Psoas muscle (tissue), 8 donors: ENCODE results near the gene SLX9. TPM values are rescaled to one million over a fixed set of nuclear protein-coding genes. Genes with fewer than 3 reads are reported as not detected.

ENCODE experiments used
- ATAC-seq, 4 donors: fragments of 200-7000 bp; cut with Tn5 transposase; one replicate each; pipeline ENCODE4 v1.9.1; 2020; ENCODE audit warnings: moderate library complexity in 3 of 4, mild to moderate bottlenecking in 2 of 4
- DNase-seq, 2 donors: peaks; one replicate each; pipeline ENCODE4 v3.0.0-alpha.2; 2020
- H3K27ac ChIP-seq: fragments of 200-600 bp; one replicate; pipeline ENCODE4 v1.8.0; 2022
- H3K27me3 ChIP-seq, 3 donors: fragments of 200-600 bp in 1 of 3; one replicate each; pipeline versions ENCODE4 v1.6.1 to v1.8.0; 2013 to 2022; ENCODE audit warnings: low read length in 2 of 3, mild to moderate bottlenecking in 2 of 3, moderate library complexity in 1 of 3; ENCODE audit not compliant: insufficient read depth in 3 of 3
- H3K36me3 ChIP-seq, 2 donors: fragments of 200-600 bp in 1 of 2; one replicate each; pipeline versions ENCODE4 v1.6.1 to v1.8.0; 2013 to 2022; ENCODE audit warnings: low read depth in 1 of 2, mild to moderate bottlenecking in 1 of 2, moderate library complexity in 1 of 2; ENCODE audit not compliant: insufficient read depth in 1 of 2
- H3K4me1 ChIP-seq: fragments of 200-600 bp; one replicate; pipeline ENCODE4 v1.8.0; 2022
- H3K4me3 ChIP-seq: fragments of 200-600 bp; one replicate; pipeline ENCODE4 v1.8.0; 2022; ENCODE audit warnings: mild to moderate bottlenecking
- H3K9me3 ChIP-seq: fragments of 200-600 bp; one replicate; pipeline ENCODE4 v1.8.0; 2022
- WGBS, 3 donors: extraction: QIAGEN DNeasy Blood & Tissue Kit; methylation state at CpG; one replicate each; pipeline versions ENCODE4 v1.1.6 to v1.1.7; 2013; 5-methylcytosine and 5-hydroxymethylcytosine counted together
- intact Hi-C, 2 donors: fragments of 100-400 bp; cut with DNase I; formaldehyde crosslinking; loops; one replicate each; pipeline versions ENCODE4 v1.11.0 to v1.14.2; 2022
- polyA plus RNA-seq, 3 donors: library from polyadenylated mRNA; stranded (reverse); fragments of 200-250 nt; gene quantifications; one replicate each; pipeline ENCODE4 v1.2.3, GENCODE V29; 2013
- total RNA-seq, 4 donors: library from RNA; stranded (reverse); fragmentation: NEBNext Ultra II Directional in 2 of 4; extraction: Animal tissue kit (Norgen Biotek cat#: 25700) in 2 of 4; gene quantifications; one replicate each; pipeline versions ENCODE4 v1.2.1 to v1.2.4, GENCODE V29; 2021 to 2023
- TF ChIP-seq, protein P1 (sequence below): fragments of 200-600 bp; IDR thresholded peaks from one replicate; pipeline ENCODE4 v1.8.0; 2022; ENCODE audit warnings: antibody characterized with exemption
- donor health status: healthy with polysubstance abuse.
- donor health status: DM: no; HTN: no; CAD: no; lungs with moderate emphysema.
- donor health status: Bipolar disorder and iron deficiency.
- donor health status: healthy.
- donor health status: DM: yes; HTN: yes; CAD: no.
- donor health status: DM: no; HTN: no; CAD: no.
- donor health status: DM: no; HTN: no; CAD: no.
- donor health status: DM: yes; HTN: yes; CAD: no.

The SLX9 gene
- total and polyA plus RNA-seq, 7 donors, result 20.2 to 69.2 (median 30.1) TPM

DNA sequence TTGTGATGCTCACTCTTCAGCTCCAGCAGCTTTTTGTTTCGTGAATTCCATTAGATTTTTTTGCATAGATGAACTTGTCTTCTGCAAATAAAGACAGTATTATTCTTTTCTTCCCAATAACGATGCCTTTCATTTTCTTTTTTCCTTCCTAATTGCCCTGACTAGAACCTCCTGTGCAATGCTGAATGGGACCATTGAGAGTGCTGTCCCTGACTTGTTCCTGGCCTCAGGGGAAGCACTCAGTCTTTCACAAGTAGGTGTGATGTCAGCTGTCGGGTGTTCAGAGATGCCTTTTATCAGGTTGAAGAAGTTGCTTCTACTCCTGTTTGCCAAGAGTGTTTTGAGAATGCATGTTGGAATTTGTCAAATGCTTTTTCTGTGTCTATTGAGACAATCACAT, 70.3 kb downstream of the SLX9 start:
- Histone ChIP-seq H3K27ac (no peak overlapping the region), H3K36me3 (no peaks in the 10 kb centered on the region), H3K9me3 (no peaks in the 10 kb centered on the region), H3K4me3 (no peak overlapping the region), H3K4me1 (peaks cover 15% of the 10 kb centered on the region), H3K27me3 (no peaks in the 10 kb centered on the region)
- DNase-seq (no peak), ATAC-seq (no peak)
- 84 to 88% (median 85%) methylated on average over 3 of the region's 3 CpGs for WGBS, 3 donors
- intact Hi-C loops, result no loop called here
- TF ChIP-seq, protein P1, sequence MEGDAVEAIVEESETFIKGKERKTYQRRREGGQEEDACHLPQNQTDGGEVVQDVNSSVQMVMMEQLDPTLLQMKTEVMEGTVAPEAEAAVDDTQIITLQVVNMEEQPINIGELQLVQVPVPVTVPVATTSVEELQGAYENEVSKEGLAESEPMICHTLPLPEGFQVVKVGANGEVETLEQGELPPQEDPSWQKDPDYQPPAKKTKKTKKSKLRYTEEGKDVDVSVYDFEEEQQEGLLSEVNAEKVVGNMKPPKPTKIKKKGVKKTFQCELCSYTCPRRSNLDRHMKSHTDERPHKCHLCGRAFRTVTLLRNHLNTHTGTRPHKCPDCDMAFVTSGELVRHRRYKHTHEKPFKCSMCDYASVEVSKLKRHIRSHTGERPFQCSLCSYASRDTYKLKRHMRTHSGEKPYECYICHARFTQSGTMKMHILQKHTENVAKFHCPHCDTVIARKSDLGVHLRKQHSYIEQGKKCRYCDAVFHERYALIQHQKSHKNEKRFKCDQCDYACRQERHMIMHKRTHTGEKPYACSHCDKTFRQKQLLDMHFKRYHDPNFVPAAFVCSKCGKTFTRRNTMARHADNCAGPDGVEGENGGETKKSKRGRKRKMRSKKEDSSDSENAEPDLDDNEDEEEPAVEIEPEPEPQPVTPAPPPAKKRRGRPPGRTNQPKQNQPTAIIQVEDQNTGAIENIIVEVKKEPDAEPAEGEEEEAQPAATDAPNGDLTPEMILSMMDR, result no peak

DNA sequence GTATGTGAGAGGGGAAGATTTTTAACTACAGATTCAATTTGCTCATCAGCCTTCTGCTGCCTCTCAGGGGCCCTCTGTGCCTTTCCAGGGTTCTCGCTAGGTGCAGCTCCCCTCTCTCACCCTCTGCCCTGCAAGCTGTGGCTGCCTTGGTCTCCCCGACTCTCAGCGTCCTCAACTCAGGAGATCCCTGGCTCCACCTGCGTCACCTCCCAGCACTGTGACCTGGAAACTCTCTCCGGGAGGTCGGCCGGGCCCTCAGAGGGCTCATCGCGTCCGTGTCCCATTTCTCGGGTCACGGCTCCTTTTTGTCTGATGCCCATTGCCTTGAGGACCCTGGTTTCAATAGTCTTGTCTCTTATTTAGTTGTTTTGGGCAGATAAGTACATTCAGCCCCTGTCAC, 71.0 kb downstream of the SLX9 start:
- DNase-seq (peak in 1 of 2 donors; percentile 35), ATAC-seq (no peak)
- Histone ChIP-seq H3K4me3 (no peak overlapping the region), H3K9me3 (no peaks in the 10 kb centered on the region), H3K36me3 (no peaks in the 10 kb centered on the region), H3K4me1 (peaks cover 15% of the 10 kb centered on the region), H3K27me3 (no peaks in the 10 kb centered on the region), H3K27ac (no peak overlapping the region)
- intact Hi-C loops, result no loop called here
- WGBS, 3 donors, result 96 to 97% (median 96%) methylated on average over 12 of the region's 12 CpGs
- TF ChIP-seq, protein P1, result no peak

DNA sequence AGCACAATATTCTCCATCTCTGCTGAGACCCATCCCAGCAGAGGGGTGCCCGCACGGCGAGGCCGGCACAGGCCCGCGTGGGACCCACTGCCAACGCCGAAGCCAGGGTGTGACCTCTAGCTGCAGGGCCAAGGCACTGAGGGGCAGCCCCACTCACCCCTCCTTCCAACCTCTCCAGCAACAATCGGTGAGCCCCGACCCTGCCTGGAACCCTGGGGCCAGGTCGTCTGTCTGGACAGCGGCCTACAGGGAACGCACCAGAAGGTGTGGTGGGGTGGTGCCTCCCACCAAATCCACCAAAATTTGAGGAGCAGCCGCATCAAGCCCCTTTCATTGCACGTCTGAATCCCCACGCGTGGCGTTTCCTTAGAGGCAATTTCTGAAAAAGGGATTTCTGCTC, 71.6 kb downstream of the SLX9 start:
- intact Hi-C loops, result no loop called here
- DNase-seq (peak; percentile 9 to 39), ATAC-seq (no peak)
- Histone ChIP-seq H3K27ac (no peak overlapping the region), H3K9me3 (no peaks in the 10 kb centered on the region), H3K36me3 (no peaks in the 10 kb centered on the region), H3K27me3 (no peaks in the 10 kb centered on the region), H3K4me3 (no peak overlapping the region), H3K4me1 (peaks cover 15% of the 10 kb centered on the region)
- TF ChIP-seq, protein P1, result no peak
- WGBS, 3 donors, result 92 to 95% (median 92%) methylated on average over 18 of the region's 18 CpGs

DNA sequence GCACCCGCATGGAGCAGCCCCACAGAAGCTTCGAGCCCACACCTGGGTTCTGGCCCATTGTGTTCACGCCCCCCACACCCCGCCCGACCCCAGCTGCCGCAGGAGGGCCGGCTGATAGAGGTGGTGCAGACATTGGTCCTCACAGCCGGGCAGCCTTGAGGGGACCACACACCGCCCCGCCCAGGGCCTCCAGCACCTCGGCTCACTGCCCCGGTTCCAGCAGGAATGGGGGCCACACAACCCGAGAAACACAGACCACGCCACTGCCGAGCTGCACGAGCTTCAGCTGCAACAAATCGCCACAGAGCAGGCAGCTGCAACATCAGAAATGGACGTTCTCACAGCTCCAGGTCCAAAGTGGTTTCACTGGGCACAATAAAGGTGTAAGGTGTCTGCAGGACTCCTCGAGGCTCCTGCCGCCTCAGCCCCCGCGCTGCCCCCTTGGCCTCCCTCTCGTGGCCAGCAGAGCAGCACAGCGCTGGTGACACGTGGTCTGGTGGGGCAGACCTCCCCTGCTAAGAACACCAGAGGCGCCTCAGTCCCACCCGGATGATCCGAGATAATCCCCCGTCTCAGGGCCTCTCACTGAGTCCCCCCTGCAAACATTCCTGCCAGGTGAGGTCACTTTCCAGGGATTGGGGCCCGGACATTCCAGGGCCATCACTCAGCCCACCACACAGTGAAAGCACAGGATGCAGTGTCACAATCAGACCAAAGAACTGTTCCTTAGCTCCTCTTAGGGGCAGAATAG, 72.3 kb downstream of the SLX9 start:
- peaks cover 15% of the 10 kb centered on the region for H3K4me1 ChIP-seq
- no peaks in the 10 kb centered on the region for H3K36me3 ChIP-seq
- intact Hi-C loops, result no loop called here
- DNase-seq, result peak; percentile 61 to 62
- no peaks in the 10 kb centered on the region for H3K9me3 ChIP-seq
- TF ChIP-seq, protein P1, result peak; percentile 4
- peak; percentile 81 to 92 (median 90) for ATAC-seq
- no peak overlapping the region for H3K4me3 ChIP-seq
- H3K27ac ChIP-seq, result no peak overlapping the region
- H3K27me3 ChIP-seq, result no peaks in the 10 kb centered on the region
- WGBS, 3 donors, result 41 to 55% (median 43%) methylated on average over 30 of the region's 30 CpGs
